Breast epithelium (tissue), 3 donors: ENCODE measurements around the gene ANKH.
"Not testable (repeated sequence)": the region's sequence is repeated elsewhere in the genome, so short reads cannot be mapped to it uniquely, and the experiment has no call there.

Source experiments
- CTCF ChIP-seq, 3 donors: fragments of 450-650 bp; IDR thresholded peaks; one replicate each; pipeline ENCODE4 v1.5.1; 2016 to 2017; ENCODE audit warnings: antibody characterized with exemption in 3 of 3, mild to moderate bottlenecking in 3 of 3, moderate library complexity in 3 of 3
- POLR2A ChIP-seq: fragments of 450-650 bp; IDR thresholded peaks from one replicate; pipeline ENCODE4 v1.6.1; 2016; ENCODE audit warnings: antibody characterized with exemption, mild to moderate bottlenecking, moderate library complexity

- not testable (repeated sequence) for TF ChIP-seq POLR2A; CTCF (IDR thresholded peaks at IDR 0.05)
Observed at GRCh38 chr5:14817762-14818136, 53.8 kb downstream of the ANKH start.
